Endothelial cell (in vitro differentiated cells): Measurements from ENCODE around the gene TTC1. TPM values are rescaled to one million over a fixed set of nuclear protein-coding genes. Genes with fewer than 3 reads are reported as not detected.

Experiments used
- DNase-seq: peaks from one replicate; pipeline ENCODE4 v3.0.0; 2021; ENCODE audit warnings: low spot score
- H3K27ac Mint-ChIP-seq: one replicate; pipeline ENCODE4 v1.8.0; 2021; ENCODE audit warnings: mixed read lengths, inconsistent platforms; ENCODE audit not compliant: unreplicated experiment
- H3K27me3 Mint-ChIP-seq: one replicate; pipeline ENCODE4 v1.8.0; 2021; ENCODE audit warnings: mild to moderate bottlenecking, moderate library complexity, mixed read lengths, inconsistent platforms; ENCODE audit not compliant: unreplicated experiment
- H3K36me3 Mint-ChIP-seq: one replicate; pipeline ENCODE4 v1.8.0; 2021; ENCODE audit warnings: mild to moderate bottlenecking, low read depth, mixed read lengths, inconsistent platforms; ENCODE audit not compliant: unreplicated experiment
- H3K4me1 Mint-ChIP-seq: one replicate; pipeline ENCODE4 v1.8.0; 2021; ENCODE audit warnings: mild to moderate bottlenecking, mixed read lengths, inconsistent platforms; ENCODE audit not compliant: unreplicated experiment
- H3K4me3 Mint-ChIP-seq: one replicate; pipeline ENCODE4 v1.8.0; 2021; ENCODE audit warnings: mild to moderate bottlenecking, mixed read lengths, inconsistent platforms; ENCODE audit not compliant: unreplicated experiment
- H3K9me3 Mint-ChIP-seq: one replicate; pipeline ENCODE4 v1.8.0; 2021; ENCODE audit warnings: mixed read lengths, inconsistent platforms; ENCODE audit not compliant: unreplicated experiment
- CTCF ChIP-seq: fragments of 200-600 bp; sonication (generic); IDR thresholded peaks from one replicate; pipeline ENCODE4 v1.5.0; 2021; ENCODE audit warnings: antibody characterized with exemption; ENCODE audit not compliant: unreplicated experiment
- total RNA-seq: library from RNA; stranded (reverse); fragmentation: NEBNext Ultra II Directional; extraction: Animal tissue kit (Norgen Biotek cat#: 25700); gene quantifications from one replicate; pipeline ENCODE4 v1.2.1, GENCODE V29; 2021; ENCODE audit not compliant: unreplicated experiment

TTC1 gene
- total RNA-seq, 1 donor from 2014 or later = 49.8 TPM

DNA sequence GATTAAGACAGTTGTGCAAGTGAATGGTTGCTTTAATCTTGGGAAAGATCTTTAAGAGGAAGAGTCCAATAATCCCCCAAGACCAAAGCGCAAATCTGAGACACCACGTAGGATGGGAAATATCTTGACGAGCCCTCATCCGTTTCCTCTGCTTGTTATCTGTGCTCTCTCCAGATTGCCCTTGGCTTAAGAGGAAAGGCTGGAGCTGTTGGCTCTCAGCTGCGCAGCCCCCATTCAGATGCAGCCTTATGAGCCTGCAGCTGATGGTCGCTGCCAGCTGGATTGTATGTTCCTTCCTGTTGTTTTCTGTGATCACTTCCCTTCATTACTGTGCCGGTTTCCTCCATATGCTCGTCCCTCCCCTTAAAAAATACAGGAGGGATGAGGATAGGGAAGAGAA lies 62.6 kb downstream of the TTC1 start:
- TF ChIP-seq CTCF = no peak
- Mint-ChIP-seq H3K36me3 (no peaks in the 10 kb centered on the region), H3K27ac (peak overlapping the region; percentile 96), H3K4me1 (peaks cover 37% of the 10 kb centered on the region), H3K9me3 (no peaks in the 10 kb centered on the region), H3K27me3 (peaks cover 3% of the 10 kb centered on the region), H3K4me3 (no peak overlapping the region)
- peak; percentile 57 for DNase-seq

DNA sequence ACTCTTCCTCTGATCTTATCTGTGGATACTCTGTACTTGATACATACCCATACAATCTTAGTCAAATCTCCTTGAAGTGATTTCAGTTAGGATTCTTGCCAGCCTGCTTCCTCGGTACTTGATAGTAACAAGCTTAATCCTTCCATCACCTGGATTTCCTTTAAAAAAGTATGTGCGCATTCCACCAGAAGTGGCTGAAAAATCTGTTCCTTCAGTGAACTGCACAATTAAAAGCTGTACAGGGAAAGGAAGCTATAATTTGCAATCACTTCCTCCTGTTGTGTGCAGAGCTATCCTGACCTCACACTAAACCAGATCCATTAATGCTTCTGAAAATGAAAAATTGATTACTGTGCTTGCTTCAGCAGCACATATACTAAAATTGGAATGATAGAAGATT lies 63.0 kb downstream of the TTC1 start:
- Mint-ChIP-seq H3K27me3 (peaks cover 3% of the 10 kb centered on the region), H3K4me3 (no peak overlapping the region), H3K27ac (peak overlapping the region; percentile 96), H3K4me1 (peaks cover 37% of the 10 kb centered on the region), H3K36me3 (no peaks in the 10 kb centered on the region), H3K9me3 (no peaks in the 10 kb centered on the region)
- DNase-seq = no peak
- no peak for TF ChIP-seq CTCF

DNA sequence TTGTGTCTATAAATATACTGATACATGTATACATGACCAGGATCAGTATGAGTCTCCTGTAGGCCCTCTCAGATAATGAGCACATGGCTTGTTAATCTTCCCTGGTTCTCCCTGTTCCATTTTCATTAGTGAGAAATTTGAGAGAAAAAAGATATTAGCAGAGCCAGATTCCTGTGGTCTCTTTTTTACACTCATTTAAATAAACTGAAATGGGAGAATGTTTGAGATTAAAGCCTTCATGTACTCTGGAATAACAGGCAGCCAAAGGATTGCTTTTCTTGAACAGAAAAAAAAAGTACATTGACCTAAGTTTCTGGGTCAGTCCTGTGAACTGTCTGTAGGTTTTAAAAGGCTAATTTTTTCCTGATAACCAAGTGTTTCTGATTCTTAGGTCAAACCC lies 66.1 kb downstream of the TTC1 start:
- DNase-seq = no peak
- H3K4me3 Mint-ChIP-seq = no peak overlapping the region
- H3K36me3 Mint-ChIP-seq = no peaks in the 10 kb centered on the region
- H3K27me3 Mint-ChIP-seq = peaks cover 3% of the 10 kb centered on the region
- H3K27ac Mint-ChIP-seq = peak overlapping the region; percentile 52
- H3K4me1 Mint-ChIP-seq = peaks cover 49% of the 10 kb centered on the region
- no peak for TF ChIP-seq CTCF
- no peaks in the 10 kb centered on the region for H3K9me3 Mint-ChIP-seq

DNA sequence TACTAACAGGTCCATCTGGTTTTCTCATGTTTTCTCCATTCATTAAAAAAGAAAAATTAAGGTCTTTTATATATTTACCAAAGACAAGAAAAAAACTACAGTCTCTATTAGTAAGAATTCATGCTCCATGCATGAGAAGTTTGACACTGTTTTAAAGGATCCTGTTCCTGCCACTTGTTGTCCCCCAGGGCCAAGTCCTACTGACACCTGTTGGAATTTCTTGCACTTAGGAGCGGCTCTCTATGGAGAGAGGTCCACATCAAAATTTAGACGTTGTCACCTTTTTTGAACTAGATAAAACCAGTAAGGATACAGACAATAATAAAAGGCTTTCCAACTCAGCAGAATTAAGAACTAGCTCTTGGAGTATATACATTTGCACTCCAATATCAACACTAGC lies 68.1 kb downstream of the TTC1 start:
- Mint-ChIP-seq H3K27ac (no peak overlapping the region), H3K4me1 (peaks cover 31% of the 10 kb centered on the region), H3K27me3 (peaks cover 2% of the 10 kb centered on the region), H3K9me3 (no peaks in the 10 kb centered on the region), H3K4me3 (no peak overlapping the region), H3K36me3 (no peaks in the 10 kb centered on the region)
- TF ChIP-seq CTCF = no peak
- DNase-seq = no peak

DNA sequence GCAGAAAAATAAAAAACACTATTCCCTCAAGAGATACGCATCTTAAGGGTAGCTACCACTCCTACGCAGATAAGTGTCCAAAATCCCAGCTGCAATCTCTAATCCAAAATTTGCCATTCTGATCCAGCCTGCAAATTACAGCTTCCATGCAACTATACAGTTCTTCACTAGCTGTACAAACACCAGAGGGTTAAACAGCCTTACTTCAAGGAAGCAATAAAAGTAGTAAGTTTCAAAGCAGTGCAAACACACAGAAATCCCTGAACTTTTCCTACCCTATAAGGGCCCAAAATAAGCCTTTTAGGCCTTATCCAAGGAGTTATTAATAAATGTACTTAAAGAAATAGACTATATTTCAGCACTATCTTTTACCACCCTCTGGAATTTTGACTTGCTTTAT lies 70.8 kb downstream of the TTC1 start:
- Mint-ChIP-seq H3K27ac (no peak overlapping the region), H3K4me3 (no peak overlapping the region), H3K27me3 (no peaks in the 10 kb centered on the region), H3K36me3 (no peaks in the 10 kb centered on the region), H3K4me1 (peaks cover 37% of the 10 kb centered on the region), H3K9me3 (no peaks in the 10 kb centered on the region)
- DNase-seq = no peak
- no peak for TF ChIP-seq CTCF
